Activated T-helper 1 cell treated with anti-CD3 and anti-CD28 coated beads, Interleukin-2, amount 50 U/mL, for 16 hours (primary cell): Measurements from ENCODE around the gene RIMKLB.

Experiments used
- DNase-seq, 2 donors: peaks; one replicate each; pipeline ENCODE4 v3.0.0-alpha.2; 2020; ENCODE audit warnings: low read depth in 1 of 2, low spot score in 1 of 2

RIMKLB gene, protein sequence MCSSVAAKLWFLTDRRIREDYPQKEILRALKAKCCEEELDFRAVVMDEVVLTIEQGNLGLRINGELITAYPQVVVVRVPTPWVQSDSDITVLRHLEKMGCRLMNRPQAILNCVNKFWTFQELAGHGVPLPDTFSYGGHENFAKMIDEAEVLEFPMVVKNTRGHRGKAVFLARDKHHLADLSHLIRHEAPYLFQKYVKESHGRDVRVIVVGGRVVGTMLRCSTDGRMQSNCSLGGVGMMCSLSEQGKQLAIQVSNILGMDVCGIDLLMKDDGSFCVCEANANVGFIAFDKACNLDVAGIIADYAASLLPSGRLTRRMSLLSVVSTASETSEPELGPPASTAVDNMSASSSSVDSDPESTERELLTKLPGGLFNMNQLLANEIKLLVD

GRCh38 chr12:8697476-8698131 lies at the start of gene RIMKLB:
RIMKLB (plus strand) TSS chr12:8697991; CDS start chr12:8713867, 15,876 bp downstream.
- peak; percentile 43 to 69 for DNase-seq

DNA sequence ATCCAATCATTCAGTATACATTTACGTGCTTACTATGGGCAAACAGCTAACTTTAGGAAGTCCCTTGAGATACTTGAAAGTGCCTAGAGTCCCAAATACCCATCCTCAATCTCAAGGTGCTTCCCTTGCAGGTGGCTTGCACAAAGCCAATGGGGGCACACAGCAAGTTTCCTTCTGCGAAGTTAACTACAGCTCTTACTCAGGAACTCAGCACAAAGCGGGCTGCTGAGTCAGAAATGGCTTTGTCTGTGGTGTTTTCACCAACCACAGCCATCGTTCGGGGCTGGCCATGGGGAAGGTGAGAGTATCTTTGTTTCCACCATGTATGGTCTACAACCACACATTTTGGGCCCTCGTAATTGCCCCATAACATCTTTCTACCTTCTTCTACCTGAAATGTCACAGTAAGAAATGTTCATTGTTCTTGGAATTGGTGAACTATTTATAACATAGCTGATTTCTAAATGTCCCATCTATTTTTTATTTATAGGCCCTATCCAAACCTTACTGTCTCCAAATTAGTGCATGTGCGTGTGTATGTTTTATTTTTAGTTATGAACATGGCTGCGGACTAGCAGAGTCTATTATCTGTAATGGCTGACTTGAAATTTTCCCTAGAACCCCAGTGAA lies 49.1 kb upstream of the RIMKLB start:
- peak; percentile 16 to 43 for DNase-seq

DNA sequence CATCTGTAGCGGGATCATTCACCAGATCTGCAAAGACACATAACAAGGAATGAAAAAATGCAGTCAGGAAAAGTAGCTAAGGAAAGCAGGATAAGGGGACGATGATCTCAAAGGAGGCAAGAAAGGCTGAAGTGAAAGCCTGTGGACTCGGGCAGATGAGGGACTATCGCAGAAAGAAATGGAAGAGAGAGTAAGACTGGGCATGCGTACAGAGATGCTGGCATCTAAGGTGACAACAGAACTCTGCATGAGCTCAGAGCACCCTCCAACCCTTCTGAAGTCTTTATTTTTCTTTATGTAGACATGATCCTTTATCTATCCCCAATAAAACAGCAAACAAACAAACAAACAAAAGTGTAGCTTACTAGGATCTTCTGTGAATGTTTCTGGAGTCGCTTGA lies 42.4 kb upstream of the RIMKLB start:
- DNase-seq, result no peak

DNA sequence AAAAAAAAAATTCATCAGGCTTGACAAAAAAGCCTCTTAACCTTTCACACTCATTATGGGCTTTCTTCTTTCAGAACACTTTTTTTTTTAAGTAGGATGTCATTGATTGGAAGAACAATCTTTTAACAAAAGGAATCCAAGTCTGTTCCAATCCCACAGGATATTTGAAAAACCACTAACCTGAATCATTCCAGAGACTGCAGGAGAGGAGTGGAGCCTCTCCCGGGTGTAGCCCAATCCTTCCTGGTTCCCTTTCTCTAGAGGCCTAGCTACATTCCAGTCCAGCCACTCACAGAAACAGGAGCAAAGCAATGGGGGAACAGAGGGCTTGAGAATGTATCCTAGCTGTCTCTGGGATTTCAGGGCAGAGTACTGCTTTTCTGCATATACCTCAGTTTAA lies 39.4 kb upstream of the RIMKLB start:
- no peak for DNase-seq

DNA sequence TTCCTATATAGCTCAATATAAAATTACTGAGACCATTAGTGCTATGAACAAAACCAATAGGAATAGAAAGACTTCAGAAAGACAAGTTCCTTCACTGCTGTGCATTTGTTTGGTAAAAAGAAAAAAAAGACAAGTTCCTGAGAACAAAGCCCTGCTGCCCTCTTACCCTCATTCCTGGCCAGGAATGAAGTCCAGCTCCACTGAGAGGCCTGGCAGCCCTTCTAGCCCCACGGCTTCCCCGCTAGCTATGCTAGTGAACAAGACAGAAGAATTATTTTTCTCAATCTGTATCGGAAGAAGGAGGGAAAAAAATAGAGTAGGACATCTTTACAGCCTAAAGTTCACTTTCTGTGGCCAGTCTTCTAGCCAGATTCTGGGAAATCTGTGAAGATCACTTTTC lies 36.8 kb upstream of the RIMKLB start:
- no peak for DNase-seq

DNA sequence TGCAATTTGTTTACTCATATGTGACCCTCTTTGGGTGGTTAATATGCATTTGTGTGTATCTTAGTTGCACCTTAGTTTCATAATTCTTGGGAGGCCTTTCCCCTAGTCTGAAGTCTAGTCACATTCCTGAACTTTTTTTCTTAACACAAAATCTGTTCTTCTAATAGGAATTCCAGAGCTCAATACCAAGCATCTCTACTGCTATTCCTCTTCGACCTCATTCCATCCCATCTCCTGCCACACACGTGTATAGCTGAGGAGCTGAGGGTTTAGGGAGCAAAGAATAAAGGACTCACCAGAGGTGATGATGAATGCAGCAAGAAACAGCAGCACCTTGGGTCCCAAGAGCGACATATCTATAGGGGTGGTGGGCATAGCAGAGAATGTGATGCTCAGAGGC lies 36.0 kb upstream of the RIMKLB start:
- no peak for DNase-seq

- DNase-seq, result no peak
These were observed 35.2 kb upstream of the RIMKLB start, which contains the start of gene MFAP5 for GRCh38 chr12:8662593-8662992. MFAP5 (minus strand) TSS chr12:8662826; CDS start chr12:8662104, 722 bp downstream.

DNA sequence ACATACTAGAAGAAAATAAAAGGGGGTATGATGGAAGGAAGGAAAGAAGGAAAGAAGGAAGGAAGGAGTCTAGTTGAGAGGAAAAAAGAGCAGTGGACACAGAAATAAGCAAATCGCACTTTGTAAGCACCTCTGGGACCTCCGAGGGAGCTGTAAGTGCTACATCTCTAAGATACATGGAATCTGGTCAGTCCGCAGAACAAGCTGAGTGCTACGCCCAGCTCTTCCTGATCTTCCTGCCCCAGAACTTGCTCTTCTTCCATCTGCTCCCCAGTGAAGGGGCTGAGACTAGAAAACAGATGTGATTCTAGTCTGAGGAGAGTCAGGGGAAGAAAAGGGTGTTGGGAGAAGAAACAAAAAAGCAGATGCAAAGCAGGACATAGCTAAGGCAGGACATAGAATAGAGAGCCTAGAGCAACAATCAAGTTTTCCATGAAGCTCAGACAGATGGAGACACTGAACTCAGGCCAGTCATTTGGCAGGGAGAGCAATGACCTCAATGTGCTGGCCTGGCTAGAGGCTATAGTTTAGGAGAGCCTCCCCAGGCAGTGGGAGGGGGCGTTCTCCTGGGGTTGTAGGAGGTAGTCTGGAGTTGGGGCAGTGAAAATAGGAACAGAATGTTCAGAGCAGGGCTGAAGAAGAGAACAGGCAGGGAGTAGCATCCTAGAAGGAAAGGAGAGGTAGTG lies 33.4 kb upstream of the RIMKLB start:
- no peak for DNase-seq

- DNase-seq, result no peak
These were observed 32.0 kb upstream of the RIMKLB start for GRCh38 chr12:8665759-8666158.

DNA sequence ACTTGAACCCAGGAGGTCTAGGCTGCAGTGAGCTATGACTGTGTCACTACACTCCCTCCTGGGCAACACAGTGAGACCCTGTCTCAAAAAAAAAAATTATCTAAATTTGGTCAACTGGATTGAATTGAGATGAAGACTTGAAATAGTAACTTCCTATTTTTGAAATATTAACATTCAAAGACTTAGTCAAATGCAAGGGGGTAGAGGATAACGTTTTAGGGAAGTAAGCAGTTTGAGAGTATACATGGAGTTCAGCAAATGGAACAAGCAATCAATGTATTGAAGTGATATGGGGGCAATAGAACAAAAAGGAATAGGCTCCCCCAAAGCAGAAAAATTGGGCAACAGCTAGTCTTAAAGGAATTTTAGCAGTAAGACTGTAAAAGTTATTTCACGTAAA lies 30.5 kb upstream of the RIMKLB start:
- DNase-seq, result no peak

- DNase-seq, result no peak
These were observed 29.4 kb upstream of the RIMKLB start for GRCh38 chr12:8668441-8668840.

GRCh38 chr12:8672381-8672780 lies 25.4 kb upstream of the RIMKLB start:
- no peak for DNase-seq

DNA sequence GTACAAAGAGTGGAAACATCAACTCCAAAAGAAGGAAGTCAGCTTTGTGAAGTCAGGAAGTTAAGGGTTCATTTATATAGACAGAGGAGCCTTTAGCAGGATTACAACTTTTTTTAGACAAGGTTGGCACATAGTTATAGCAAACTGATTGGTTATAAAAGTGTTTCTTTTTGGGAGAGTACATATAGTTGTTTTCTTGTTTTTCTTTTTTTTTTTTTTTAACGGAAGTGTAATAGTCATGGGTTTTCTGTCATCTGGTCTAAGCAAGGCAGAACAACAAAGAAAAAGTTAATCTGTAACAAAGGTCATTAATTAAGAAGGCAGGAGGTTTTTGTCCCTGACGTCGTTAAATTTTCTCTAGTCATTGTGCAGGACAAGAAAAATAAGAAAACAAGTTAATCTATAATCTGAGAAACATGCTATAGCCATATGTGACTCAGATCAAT lies 22.2 kb upstream of the RIMKLB start:
- DNase-seq, result no peak

DNA sequence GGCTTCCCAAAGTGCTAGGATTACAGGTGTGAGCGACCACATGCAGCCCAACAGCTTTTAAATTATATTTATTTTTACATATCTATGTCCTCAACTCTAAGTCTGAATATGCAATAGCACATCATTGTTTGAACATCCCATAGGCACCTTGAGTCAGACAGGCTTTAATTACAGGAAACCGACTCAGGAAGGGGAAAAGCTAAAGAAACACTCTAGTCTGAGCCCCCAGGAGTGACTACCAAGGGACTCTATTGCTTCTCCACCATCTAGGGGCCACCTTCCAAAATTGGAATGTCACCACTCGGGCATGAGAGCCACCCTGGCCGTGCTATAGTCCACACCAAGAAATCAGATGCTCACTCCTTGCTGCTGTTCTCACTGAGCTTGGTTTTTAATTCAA lies 21.1 kb upstream of the RIMKLB start:
- DNase-seq, result no peak

DNA sequence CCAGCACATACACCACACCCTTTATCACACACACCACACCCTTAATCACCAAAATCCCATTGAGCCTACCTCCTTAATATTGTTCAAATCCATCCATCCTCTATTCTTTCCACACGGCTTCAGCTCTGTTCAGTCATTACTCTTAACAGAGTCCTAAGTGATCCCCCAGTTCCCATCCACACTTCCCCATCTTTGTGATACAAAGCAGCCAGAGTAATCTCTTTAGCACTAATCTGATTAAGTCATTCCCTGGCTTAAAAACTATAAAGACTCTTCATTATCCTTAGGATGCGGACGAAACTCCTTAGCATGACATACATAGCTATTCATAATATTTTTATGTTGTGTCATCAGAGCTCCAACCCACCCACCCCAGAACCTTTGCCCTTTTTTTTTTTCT lies 20.4 kb upstream of the RIMKLB start:
- no peak for DNase-seq

DNA sequence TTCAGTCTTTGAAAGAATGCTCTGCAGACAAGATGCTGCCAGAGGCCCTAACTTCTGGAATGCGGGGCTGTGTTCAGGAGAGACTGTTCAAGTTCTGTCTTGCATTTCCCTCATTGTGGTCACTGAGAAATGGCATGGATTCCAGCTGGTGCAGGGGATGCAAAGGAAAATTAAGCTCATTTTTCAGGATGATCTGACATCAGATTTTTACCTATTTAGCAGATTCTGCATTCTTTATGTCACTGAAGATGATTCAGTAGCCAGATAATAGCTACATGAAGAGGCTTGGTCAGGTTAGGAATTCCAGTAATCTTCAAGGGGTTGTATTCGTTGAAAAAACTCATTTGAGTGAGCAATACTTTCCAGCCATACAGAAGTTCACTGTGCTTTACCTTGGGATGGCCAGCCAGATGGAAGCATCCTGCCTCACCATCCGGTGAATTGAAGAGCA lies 19.1 kb upstream of the RIMKLB start:
- DNase-seq, result no peak

DNA sequence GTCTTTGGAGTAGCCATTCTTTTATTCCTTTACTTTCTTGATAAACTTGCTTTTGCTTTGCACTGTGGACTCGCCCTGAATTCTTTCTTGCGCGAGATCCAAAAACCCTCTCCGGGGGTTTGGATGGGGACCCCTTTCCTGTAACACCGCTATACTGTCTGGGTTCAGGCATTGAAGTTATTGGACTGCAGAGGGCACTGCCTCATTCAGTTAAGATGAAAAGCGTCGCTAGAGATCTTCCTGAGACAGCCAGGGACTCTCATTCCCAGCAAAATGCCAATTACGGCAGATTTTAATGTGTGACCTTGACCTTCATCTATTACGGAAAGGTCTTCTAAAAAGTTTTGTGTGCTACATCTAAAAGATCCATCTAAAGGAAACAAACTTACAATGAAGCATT lies 17.3 kb upstream of the RIMKLB start:
- no peak for DNase-seq

DNA sequence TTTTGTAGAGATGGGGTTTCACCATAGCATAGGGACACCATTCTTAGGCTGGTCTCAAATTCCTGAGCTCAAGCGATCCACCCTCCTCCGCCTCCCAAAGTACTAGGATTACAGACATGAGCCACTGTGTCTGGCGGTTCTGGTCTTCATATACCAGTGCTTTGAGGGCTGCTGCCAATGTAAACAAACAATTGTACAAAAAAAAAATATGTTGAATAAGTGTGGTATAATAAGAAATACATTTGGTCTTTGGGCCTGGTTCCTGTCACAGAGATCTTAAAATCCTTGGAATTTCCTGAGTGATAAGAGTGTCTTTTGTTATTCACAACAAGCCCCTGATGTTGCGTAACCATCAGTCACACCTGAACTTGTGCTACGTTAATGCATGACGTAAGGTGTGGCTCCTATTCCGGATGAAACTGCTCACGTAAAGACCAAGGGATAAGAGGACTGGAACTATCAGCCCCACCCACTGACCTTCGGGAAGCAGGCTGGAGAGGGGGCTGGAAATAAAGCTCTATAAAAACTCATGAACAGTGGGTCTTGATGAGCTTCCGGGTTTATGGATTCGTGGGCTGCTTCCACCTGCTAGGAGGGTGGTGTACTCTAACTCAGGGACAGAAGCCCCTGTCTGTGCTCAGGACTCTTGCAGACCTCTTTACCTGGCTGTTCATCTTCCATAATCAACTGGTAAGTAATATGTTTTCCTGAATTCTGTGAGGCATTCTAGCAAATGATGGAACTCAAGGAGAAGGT lies 16.5 kb upstream of the RIMKLB start:
- no peak for DNase-seq

GRCh38 chr12:8685051-8685450 lies 12.7 kb upstream of the RIMKLB start:
- DNase-seq, result no peak

- DNase-seq, result no peak
These were observed 9.8 kb upstream of the RIMKLB start for GRCh38 chr12:8687846-8688601.
